CD14-positive monocyte (primary cell): ENCODE results near the gene KIF16B. TPM values are rescaled to one million over a fixed set of nuclear protein-coding genes. Genes with fewer than 3 reads are reported as not detected.

ENCODE experiments used
- DNase-seq, 3 donors: peaks; one replicate each; pipeline ENCODE4 v3.0.0-alpha.2; 2011 to 2022
- H2AFZ ChIP-seq: 2 replicates; pipeline ENCODE4 v1.6.0; 2012; ENCODE audit warnings: mild to moderate bottlenecking, low read depth, low read length, inconsistent platforms; ENCODE audit not compliant: insufficient read depth, poor library complexity, severe bottlenecking
- H3K27ac ChIP-seq, 2 donors: 1 replicate in 1 of 2; 2 replicates in 1 of 2; pipeline ENCODE4 v1.5.1; 2012 to 2013; ENCODE audit warnings: low read length in 2 of 2, control low read depth in 1 of 2, inconsistent platforms in 1 of 2, low read depth in 1 of 2, mild to moderate bottlenecking in 1 of 2
- H3K27me3 ChIP-seq, 2 donors: one replicate each; pipeline versions ENCODE4 v1.6.0 to v1.6.1; 2011 to 2013; ENCODE audit warnings: low read length in 2 of 2; ENCODE audit not compliant: control insufficient read depth in 2 of 2, insufficient read depth in 2 of 2
- H3K36me3 ChIP-seq, 2 donors: replicated peaks in 1 of 2; 1 replicate in 1 of 2; 2 replicates in 1 of 2; pipeline versions ENCODE4 v1.5.1 to v1.6.1; 2012 to 2013; ENCODE audit warnings: low read length in 2 of 2, control low read depth in 1 of 2, inconsistent platforms in 1 of 2, mild to moderate bottlenecking in 1 of 2; ENCODE audit not compliant: insufficient read depth in 2 of 2, control insufficient read depth in 1 of 2
- H3K4me1 ChIP-seq, 2 donors: 1 replicate in 1 of 2; 2 replicates in 1 of 2; pipeline versions ENCODE4 v1.5.1 to v1.6.1; 2012 to 2013; ENCODE audit warnings: low read length in 2 of 2, control low read depth in 1 of 2, inconsistent platforms in 1 of 2, mild to moderate bottlenecking in 1 of 2, moderate library complexity in 1 of 2; ENCODE audit not compliant: insufficient read depth in 2 of 2, control insufficient read depth in 1 of 2
- H3K4me2 ChIP-seq: replicated peaks from 2 replicates; pipeline ENCODE3; 2012; ENCODE audit warnings: low read length, moderate library complexity, mild to moderate bottlenecking; ENCODE audit not compliant: poor library complexity, severe bottlenecking; ENCODE audit errors: extremely low read depth
- H3K4me3 ChIP-seq, 3 experiments: fragments of 200-600 bp in 1 of 3; sonication (generic) in 1 of 3; replicated peaks in 1 of 3; 1 replicate in 2 of 3; 2 replicates in 1 of 3; pipeline ENCODE4 v1.5.1; 2011 to 2013; ENCODE audit warnings: low read length in 3 of 3, mild to moderate bottlenecking in 3 of 3, control low read depth in 2 of 3, low read depth in 2 of 3, inconsistent platforms in 1 of 3, moderate library complexity in 1 of 3
- H3K79me2 ChIP-seq: 2 replicates; pipeline ENCODE4 v1.6.0; 2012; ENCODE audit warnings: mild to moderate bottlenecking, control low read depth, inconsistent platforms, low read length, moderate library complexity; ENCODE audit not compliant: insufficient read depth
- H3K9ac ChIP-seq: 2 replicates; pipeline ENCODE4 v1.6.0; 2017; ENCODE audit warnings: low read length, mild to moderate bottlenecking; ENCODE audit not compliant: insufficient read depth, poor library complexity, severe bottlenecking
- H3K9me3 ChIP-seq, 2 donors: replicated peaks in 1 of 2; 1 replicate in 1 of 2; 2 replicates in 1 of 2; pipeline versions ENCODE4 v1.5.1 to v1.6.1; 2012 to 2013; ENCODE audit warnings: low read length in 2 of 2, control low read depth in 1 of 2; ENCODE audit not compliant: control insufficient read depth in 1 of 2, insufficient read depth in 1 of 2
- H4K20me1 ChIP-seq: 2 replicates; pipeline ENCODE4 v1.6.0; 2012; ENCODE audit warnings: mild to moderate bottlenecking, low read length, control low read depth, moderate library complexity; ENCODE audit not compliant: insufficient read depth
- H3K27ac Mint-ChIP-seq, 7 donors: one replicate each; pipeline ENCODE4 v1.8.0; 2020; ENCODE audit warnings: mild to moderate bottlenecking in 7 of 7, mixed read lengths in 7 of 7, moderate library complexity in 6 of 7, inconsistent platforms in 2 of 7
- H3K27me3 Mint-ChIP-seq, 3 donors: one replicate each; pipeline ENCODE4 v1.8.0; 2021 to 2022; ENCODE audit warnings: low read depth in 3 of 3, mild to moderate bottlenecking in 3 of 3, mixed read lengths in 3 of 3, moderate library complexity in 3 of 3, inconsistent platforms in 1 of 3
- H3K36me3 Mint-ChIP-seq, 2 donors: one replicate each; pipeline ENCODE4 v1.8.0; 2020; ENCODE audit warnings: mixed read lengths in 2 of 2, inconsistent platforms in 1 of 2, mild to moderate bottlenecking in 1 of 2
- H3K4me1 Mint-ChIP-seq: one replicate; pipeline ENCODE4 v1.8.0; 2020; ENCODE audit warnings: mild to moderate bottlenecking, mixed read lengths
- H3K4me3 Mint-ChIP-seq, 2 donors: one replicate each; pipeline ENCODE4 v1.8.0; 2020; ENCODE audit warnings: mild to moderate bottlenecking in 2 of 2, mixed read lengths in 2 of 2, moderate library complexity in 1 of 2
- H3K9me3 Mint-ChIP-seq, 7 donors: one replicate each; pipeline ENCODE4 v1.8.0; 2020 to 2022; ENCODE audit warnings: mixed read lengths in 7 of 7, mild to moderate bottlenecking in 6 of 7, moderate library complexity in 6 of 7, inconsistent platforms in 2 of 7
- CTCF ChIP-seq: fragments of 200-600 bp; IDR thresholded peaks from one replicate; pipeline ENCODE4 v1.8.0; 2022; ENCODE audit warnings: antibody characterized with exemption, mild to moderate bottlenecking
- WGBS: methylation state at CpG from one replicate; pipeline ENCODE4 v1.1.5; 2013; ENCODE audit warnings: missing lambda C conversion rate; ENCODE audit not compliant: insufficient coverage; 5-methylcytosine and 5-hydroxymethylcytosine counted together
- intact Hi-C, 2 donors: fragments of 100-400 bp; cut with micrococcal nuclease; formaldehyde crosslinking; loops; one replicate each; pipeline versions ENCODE4 v1.15.0 to v1.15.1; 2023
- polyA plus RNA-seq, 3 donors: library from polyadenylated mRNA; depleted of rRNA in 1 of 3; unstranded in 2 of 3; stranded (reverse) in 1 of 3; fragments of 300-500 nt in 2 of 3; fragments of >200 nt in 1 of 3; fragmentation: Illumina TruSeq in 2 of 3; gene quantifications; 1 replicate in 2 of 3; 2 replicates in 1 of 3; pipeline ENCODE4 v1.2.3, GENCODE V29; 2012 to 2021

The KIF16B gene
- polyA plus RNA-seq, 3 donors, result 0.89 to 2.9 (median 2.8) TPM

GRCh38 chr20:16601047-16601446 lies 27.8 kb upstream of the KIF16B start:
- Mint-ChIP-seq H3K36me3 (no peaks in the 10 kb centered on the region), H3K4me3 (no peak overlapping the region), H3K4me1 (no peaks in the 10 kb centered on the region), H3K27ac (no peak overlapping the region), H3K9me3 (peaks cover 0 to 1% (median 0%) of the 10 kb centered on the region in 7 donors), H3K27me3 (peaks cover 2 to 7% (median 3%) of the 10 kb centered on the region in 3 donors)
- Histone ChIP-seq H3K9me3 (no peaks in the 10 kb centered on the region), H3K36me3 (no peaks in the 10 kb centered on the region), H2AFZ (no peak overlapping the region), H3K27ac (no peak overlapping the region), H3K4me2 (no peak overlapping the region), H3K4me1 (no peaks in the 10 kb centered on the region), H3K4me3 (no peak overlapping the region), H3K79me2 (no peaks in the 10 kb centered on the region), H4K20me1 (no peaks in the 10 kb centered on the region), H3K27me3 (no peaks in the 10 kb centered on the region), H3K9ac (no peak overlapping the region)
- DNase-seq, result no peak
- intact Hi-C loops, result no loop called here
- WGBS, result 100% methylated on average over 1 of the region's 2 CpGs
- no peak for TF ChIP-seq CTCF

- Histone ChIP-seq H3K4me2 (no peak overlapping the region), H3K79me2 (no peaks in the 10 kb centered on the region), H3K9ac (no peak overlapping the region), H3K27me3 (peaks cover 0 to 5% of the 10 kb centered on the region in 2 donors), H4K20me1 (no peaks in the 10 kb centered on the region), H3K4me3 (no peak overlapping the region), H3K4me1 (no peaks in the 10 kb centered on the region), H3K36me3 (no peaks in the 10 kb centered on the region), H2AFZ (no peak overlapping the region), H3K9me3 (no peaks in the 10 kb centered on the region), H3K27ac (no peak overlapping the region)
- no peaks in the 10 kb centered on the region for H3K4me1 Mint-ChIP-seq
- no peaks in the 10 kb centered on the region for H3K36me3 Mint-ChIP-seq
- intact Hi-C loops, result no loop called here
- H3K9me3 Mint-ChIP-seq, result peaks cover 0 to 1% (median 0%) of the 10 kb centered on the region in 7 donors
- H3K4me3 Mint-ChIP-seq, result no peak overlapping the region
- no peak overlapping the region for H3K27ac Mint-ChIP-seq
- no peak for TF ChIP-seq CTCF
- no peak for DNase-seq
- peaks cover 3 to 10% (median 5%) of the 10 kb centered on the region in 3 donors for H3K27me3 Mint-ChIP-seq
- WGBS, result no CpG with 5 or more reads among the region's 3 CpGs
Measured at GRCh38 chr20:16599257-16599656, 26.0 kb upstream of the KIF16B start.
